ENCODE measurements around the gene NAIF1. TPM values are rescaled to one million over a fixed set of nuclear protein-coding genes. Genes with fewer than 3 reads are reported as not detected.
"Not testable (repeated sequence)": the region's sequence is repeated elsewhere in the genome, so short reads cannot be mapped to it uniquely, and the experiment has no call there.

Gene NAIF1, protein sequence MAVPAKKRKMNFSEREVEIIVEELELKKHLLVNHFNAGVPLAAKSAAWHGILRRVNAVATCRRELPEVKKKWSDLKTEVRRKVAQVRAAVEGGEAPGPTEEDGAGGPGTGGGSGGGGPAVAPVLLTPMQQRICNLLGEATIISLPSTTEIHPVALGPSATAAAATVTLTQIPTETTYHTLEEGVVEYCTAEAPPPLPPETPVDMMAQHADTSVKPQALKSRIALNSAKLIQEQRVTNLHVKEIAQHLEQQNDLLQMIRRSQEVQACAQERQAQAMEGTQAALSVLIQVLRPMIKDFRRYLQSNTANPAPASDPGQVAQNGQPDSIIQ
- total RNA-seq, result 13.2 and 14.0 TPM in 2 replicates

DNA sequence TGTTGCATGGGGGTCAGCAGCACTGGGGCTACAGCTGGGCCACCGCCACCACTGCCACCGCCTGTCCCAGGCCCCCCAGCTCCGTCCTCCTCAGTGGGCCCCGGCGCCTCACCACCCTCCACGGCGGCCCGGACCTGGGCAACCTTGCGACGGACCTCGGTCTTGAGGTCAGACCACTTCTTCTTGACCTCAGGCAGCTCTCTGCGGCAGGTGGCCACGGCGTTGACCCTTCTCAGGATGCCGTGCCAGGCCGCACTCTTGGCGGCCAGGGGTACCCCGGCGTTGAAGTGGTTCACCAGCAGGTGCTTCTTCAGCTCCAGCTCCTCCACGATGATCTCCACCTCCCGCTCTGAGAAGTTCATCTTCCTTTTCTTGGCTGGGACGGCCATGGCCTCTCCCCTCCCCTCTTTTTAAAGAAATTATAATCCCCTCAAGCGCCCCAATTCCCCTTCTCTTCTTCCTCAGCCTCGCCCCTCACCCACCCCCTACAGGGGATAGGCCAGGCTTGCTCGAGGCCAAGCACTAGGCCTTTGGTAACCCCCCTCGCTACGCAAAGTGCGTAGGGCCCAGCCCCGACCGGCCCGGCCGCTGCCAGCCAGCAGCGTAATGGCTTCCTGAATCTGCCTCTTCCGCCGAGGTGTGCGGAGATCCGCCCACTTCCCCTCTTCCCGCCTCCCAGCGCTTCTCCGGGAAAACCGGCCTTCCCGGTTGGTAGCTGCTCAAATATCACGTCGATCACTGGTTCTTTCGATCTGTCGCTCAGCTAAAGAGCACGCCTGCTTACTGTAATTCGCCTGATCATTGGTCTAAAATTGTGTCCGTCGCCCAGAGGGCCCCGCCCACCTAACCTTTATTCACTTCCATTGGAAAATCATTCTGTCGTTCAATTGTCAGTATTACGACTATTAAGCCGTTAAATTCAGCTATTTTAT, at the start of gene NAIF1:
Gene NAIF1 (minus strand): TSS at position 608 of the 932 bp plus-strand sequence. CDS start 219 bp downstream, at position 389.
- intact Hi-C loops (cut with micrococcal nuclease), result loop anchor here (1.0 to 10.0 kb wide), 6 partner anchors 27 to 1342 kb away; partner anchors contain the start of genes BBLN and SLC2A8

DNA sequence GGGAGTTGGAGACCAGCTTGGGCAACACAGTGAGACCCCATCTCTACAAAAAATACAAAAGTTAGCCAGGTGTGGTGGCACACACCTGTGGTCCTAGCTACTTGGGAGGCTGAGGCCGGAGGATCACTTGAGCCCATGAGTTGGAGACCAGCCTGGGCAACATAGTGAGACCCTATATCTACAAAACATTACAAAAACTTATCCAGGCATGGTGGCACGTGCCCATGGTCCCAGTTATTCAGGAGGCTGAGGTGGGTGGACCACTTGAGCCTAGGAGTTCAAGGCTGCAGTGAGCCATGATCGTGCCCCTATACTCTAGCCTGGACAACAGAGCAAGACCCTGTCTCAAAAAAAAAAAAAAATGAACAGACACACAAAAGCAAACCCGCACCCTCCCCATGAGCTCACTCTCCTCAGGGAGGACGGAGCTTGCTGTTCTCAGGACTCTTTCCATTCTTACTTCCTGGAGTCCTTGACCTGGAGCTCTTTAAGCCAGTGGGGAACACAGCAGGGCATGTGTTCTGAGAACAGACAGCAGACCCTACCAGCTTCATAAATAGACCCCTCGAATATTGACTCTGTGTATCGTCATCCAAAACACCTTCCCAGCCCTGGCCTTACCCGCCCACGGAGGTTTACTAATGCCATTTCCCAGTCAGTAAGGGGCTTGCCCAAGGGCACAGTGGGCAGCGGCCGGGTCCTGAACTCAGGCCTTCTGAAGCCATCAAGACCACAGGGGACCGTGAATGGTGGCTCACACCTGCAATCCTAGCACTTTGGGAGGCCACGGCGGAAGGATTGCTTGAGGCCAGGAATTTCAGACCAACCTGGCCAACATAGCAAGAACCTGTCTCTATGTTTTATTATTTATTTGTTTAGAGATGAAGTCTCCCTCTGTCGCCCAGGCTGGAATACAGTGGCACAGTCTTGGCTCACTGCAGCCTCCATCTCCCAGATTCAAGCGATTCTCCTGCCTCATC, 49.3 kb upstream of the NAIF1 start:
- intact Hi-C loops (cut with micrococcal nuclease), result loop anchor here (1.0 to 2.0 kb wide), 2 partner anchors 12 to 50 kb away; partner anchors contain the start of gene NAIF1

DNA sequence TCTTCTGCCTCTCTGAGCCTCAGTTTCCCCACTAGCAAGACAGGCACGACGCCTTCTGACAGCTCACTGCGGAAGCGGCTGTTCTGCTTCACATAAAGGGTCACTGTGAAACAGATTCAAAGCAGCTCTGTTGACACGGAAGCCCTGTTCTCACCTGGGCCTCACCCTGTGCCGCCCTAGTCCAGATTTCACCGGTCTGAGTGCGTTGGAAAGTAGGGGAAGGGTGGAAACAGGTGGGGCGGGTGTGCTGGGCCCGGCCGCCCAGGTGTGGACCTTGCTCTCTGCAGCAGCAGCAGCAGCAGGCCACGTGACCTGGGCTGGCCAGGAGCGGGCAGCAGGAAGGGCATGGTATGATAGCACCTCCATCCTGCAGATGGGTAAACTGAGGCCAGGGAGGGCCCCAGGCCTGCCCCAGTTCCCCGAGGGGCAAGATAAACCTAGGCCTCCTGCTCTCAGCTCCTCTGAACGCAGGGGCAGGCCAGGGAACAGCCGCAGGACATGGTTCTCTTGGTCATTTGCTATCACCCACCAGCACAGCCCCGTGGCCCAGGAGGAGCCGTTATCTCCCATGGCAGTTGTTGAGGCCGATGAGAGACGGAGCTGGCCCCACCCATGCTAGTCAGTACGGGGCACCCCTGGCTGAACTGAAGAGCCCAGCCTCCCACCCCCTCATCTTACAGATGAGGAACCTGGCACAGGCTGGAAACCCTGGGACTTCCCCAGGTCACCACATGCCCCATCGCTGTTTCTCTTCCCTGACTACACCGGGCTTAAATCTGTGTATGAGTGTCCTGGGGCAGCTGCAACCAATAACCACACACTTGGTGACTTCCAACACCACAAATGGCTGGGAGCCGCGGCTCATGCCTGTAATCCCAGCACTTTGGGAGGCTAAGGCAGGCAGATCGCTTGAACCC, 48.3 kb upstream of the NAIF1 start:
- intact Hi-C loops (cut with micrococcal nuclease), result loop anchor here (2.0 kb wide), 1 partner anchor 49 kb away; the partner anchor contains the start of gene NAIF1

DNA sequence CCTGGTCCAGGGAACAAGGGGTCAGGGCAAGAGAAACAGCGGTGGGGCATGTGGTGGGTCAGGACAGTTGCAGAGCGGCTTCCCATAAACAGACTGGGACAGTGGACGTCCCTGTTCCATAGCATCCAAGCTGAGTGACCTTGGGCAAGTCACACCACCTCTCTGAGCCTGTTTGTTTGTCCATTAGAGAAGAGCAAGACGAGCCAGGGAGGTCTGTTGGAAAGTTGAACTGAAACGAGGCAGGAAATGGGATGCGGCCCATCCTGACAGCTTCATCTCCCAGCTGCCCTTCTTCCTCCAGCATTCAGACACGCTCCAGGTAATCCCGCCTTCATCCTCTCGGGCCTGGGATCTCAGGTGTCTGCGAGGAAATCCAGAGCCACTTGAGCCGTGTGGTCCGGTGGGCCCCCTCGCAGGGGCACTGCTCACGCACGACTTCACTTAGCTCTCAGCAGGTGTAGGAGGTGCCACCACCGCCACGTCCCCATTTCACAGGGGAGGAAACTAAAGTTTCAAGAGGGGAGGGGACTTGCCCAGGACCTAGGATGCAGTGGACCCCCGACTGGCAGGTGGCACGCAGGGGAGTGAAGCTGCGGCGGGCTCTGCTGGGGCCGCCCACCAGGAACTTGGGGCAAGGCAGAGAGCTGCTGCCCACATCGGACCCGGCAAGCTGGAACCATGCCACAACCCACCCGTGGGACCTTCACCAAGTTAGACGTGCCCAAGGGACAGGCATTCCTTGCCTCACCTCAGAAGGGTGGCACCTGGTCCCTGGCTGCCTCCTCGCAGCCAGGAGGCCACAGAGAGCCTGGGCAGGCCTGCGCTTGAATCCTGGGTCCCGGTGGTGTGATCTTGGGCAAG, 47.4 kb upstream of the NAIF1 start:
- intact Hi-C loops (cut with micrococcal nuclease), result no loop called here

DNA sequence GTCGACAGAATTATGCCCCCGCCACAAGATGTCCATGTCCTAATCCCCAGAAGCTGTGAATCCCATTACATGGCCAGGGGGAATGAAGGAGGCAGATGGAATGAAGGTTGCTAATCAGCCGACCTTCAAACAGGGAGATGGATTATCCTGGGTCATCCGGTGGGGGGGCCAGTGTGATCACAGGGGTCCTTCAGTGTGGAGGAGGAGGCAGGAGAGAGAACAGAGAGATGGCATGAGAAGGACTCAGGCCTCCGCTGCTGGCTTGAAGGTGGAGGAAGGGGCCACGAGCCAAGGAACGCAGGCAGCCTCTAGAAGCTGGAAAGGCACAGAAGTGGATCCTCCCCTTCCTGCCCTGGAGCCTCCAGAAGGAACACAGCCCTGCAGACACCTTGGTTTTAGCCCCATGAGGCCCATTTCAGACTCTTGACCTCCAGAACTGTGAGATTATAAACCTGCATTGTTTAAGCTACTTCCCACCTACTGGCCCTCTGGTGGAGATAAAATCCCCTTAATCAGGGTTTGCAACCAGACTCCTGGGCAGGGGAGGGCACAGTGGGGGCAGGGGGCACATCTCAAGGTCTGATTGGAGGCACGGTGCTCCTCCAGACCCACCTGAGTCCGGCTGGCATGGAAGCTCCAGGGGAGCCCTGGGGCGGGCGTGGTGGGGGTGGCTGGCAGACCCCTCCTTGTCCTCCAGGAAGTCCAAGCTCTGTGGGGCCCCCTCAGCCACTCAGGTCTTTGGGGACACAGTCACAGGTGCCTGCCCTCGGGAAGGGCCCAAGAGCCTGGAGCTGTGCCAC, 46.6 kb upstream of the NAIF1 start:
- intact Hi-C loops (cut with micrococcal nuclease), result no loop called here

DNA sequence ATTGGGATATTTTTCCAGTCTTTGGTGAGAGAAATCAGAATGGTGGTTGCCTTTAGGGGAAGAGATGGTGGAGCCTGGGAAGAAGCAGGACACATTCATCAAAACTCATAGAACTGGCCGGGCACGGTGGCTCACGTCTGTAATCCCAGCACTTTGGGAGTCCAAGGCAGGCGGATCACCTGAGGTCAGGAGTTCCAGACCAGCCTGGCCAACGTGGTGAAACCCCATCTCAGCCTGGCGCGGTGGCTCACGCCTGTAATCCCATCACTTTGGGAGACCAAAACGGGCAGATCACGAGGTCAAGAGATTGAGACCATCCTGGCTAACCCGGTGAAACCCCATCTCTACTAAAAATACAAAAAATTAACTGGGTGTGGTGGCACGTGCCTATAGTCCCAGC, 44.6 kb upstream of the NAIF1 start:
- intact Hi-C loops (cut with micrococcal nuclease), result not testable (repeated sequence)

DNA sequence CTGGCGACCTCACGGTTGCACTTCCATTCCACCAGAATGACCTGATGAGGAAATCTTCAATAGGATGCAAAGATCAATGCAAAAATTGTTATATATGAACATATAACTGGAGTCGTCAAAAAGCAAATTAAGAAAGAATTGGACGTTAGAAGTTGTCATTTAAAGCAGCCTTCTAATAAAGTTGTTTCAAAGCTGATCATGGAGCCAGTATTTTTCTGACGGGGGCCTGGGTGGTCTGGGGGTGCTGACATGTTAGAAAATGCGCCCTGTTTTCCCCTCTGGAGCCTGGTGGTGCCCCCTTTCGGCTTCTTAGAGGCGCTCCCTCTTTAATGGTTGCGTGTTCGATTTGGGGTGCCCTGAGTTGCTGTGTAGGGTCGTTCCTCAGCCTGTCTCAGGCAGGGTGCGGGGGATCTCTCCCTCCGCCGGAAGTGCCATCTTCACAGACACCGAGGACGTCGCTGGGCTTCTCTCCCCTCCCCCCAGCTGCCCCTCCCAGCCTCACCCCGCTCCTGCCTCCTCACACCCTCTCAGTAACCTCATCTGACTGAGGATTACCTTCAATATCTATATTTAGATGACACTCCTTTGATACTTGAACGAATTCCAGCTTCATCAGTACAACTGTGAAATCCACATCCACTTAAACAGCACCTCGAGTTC, 42.1 kb upstream of the NAIF1 start:
- intact Hi-C loops (cut with micrococcal nuclease), result no loop called here

DNA sequence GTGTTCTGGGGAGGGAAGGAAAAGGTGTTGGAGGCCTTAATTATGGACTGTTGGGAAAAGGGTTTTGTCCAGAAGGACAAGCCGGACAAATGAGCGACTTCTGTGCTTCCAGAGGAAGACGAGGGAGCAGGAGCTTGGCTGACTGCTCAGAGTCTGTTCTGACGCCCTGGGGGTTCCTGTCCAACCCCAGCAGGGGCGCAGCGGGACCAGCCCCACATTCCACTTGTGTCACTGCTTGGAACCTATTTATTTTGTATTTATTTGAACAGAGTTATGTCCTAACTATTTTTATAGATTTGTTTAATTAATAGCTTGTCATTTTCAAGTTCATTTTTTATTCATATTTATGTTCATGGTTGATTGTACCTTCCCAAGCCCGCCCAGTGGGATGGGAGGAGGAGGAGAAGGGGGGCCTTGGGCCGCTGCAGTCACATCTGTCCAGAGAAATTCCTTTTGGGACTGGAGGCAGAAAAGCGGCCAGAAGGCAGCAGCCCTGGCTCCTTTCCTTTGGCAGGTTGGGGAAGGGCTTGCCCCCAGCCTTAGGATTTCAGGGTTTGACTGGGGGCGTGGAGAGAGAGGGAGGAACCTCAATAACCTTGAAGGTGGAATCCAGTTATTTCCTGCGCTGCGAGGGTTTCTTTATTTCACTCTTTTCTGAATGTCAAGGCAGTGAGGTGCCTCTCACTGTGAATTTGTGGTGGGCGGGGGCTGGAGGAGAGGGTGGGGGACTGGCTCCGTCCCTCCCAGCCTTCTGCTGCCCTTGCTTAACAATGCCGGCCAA, 41.3 kb upstream of the NAIF1 start:
- intact Hi-C loops (cut with micrococcal nuclease), result no loop called here

DNA sequence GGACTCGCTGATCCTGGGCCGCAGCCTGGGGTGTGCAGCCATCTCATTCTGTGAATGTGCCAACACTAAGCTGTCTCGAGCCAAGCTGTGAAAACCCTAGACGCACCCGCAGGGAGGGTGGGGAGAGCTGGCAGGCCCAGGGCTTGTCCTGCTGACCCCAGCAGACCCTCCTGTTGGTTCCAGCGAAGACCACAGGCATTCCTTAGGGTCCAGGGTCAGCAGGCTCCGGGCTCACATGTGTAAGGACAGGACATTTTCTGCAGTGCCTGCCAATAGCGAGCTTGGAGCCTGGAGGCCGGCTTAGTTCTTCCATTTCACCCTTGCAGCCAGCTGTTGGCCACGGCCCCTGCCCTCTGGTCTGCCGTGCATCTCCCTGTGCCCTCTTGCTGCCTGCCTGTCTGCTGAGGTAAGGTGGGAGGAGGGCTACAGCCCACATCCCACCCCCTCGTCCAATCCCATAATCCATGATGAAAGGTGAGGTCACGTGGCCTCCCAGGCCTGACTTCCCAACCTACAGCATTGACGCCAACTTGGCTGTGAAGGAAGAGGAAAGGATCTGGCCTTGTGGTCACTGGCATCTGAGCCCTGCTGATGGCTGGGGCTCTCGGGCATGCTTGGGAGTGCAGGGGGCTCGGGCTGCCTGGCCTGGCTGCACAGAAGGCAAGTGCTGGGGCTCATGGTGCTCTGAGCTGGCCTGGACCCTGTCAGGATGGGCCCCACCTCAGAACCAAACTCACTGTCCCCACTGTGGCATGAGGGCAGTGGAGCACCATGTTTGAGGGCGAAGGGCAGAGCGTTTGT, 40.5 kb upstream of the NAIF1 start:
- intact Hi-C loops (cut with micrococcal nuclease), result no loop called here

DNA sequence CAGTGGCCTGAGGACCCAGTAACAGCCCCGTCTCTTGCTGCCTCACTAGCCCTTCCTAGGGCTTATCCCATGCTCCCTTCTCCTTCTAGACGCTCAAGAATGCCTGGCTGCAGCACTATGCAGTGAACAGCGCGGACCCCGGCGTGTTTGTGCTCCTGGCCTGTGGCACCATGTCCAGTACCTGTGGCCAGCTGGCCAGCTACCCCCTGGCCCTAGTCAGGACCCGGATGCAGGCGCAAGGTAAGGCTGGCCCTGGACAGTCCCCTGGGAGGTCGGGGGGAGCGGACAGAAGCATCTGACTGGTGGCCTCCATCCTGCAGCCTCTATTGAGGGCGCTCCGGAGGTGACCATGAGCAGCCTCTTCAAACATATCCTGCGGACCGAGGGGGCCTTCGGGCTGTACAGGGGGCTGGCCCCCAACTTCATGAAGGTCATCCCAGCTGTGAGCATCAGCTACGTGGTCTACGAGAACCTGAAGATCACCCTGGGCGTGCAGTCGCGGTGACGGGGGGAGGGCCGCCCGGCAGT, 39.9 kb upstream of the NAIF1 start:
- intact Hi-C loops (cut with micrococcal nuclease), result no loop called here

DNA sequence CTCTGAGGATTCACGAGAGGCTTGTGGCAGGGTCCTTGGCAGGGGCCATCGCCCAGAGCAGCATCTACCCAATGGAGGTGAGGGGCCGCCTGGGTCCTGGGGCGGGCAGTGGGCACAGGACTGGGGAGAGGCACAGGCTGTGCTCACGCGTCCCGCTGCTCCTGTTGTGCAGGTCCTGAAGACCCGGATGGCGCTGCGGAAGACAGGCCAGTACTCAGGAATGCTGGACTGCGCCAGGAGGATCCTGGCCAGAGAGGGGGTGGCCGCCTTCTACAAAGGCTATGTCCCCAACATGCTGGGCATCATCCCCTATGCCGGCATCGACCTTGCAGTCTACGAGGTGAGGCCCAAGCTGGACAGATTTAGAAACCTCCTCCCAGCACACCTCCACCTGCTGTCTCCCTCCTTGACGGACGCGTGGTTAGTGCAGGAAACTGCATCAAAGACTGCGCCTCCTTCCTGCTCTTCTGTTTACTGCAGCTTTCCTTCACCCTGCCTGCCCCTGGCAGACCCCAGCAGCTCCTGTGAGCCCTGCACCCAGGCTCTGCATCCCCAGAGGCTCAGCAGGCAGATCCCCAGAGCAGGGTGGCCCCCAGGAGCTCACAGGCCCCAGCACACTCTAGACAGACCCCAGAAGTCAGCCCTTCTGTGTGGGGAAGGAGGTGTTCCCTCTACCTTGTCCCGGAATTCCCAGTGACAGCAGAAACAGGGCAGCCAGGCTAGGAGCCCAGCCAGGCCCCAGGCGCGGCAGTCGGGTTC, 39.2 kb upstream of the NAIF1 start:
- intact Hi-C loops (cut with micrococcal nuclease), result no loop called here

DNA sequence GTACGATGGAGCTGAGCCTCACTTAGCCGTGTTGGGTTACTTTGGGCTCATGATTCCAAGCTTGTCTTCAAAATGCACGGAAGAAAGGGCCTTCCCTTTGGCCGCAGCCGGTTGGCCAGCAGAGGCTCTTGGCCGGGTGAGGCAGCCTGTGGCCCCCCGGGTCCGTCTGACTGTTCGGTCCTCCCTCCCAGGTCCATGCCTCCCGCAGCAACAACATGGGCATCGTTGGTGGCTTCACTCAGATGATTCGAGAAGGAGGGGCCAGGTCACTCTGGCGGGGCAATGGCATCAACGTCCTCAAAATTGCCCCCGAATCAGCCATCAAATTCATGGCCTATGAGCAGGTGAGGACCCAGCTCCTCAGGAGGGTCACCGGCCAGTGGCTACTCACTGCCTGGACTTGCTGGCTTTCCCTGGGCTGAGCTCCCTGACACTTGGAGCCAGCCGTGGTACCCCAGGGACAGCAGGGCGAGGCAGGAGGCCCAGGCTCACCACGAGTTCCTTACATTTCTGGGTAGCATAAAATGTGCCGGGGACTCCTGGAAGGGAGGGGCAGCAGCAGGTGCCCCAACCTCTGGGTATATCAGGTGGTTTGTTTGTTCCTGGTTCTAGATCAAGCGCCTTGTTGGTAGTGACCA, 38.5 kb upstream of the NAIF1 start:
- intact Hi-C loops (cut with micrococcal nuclease), result no loop called here

DNA sequence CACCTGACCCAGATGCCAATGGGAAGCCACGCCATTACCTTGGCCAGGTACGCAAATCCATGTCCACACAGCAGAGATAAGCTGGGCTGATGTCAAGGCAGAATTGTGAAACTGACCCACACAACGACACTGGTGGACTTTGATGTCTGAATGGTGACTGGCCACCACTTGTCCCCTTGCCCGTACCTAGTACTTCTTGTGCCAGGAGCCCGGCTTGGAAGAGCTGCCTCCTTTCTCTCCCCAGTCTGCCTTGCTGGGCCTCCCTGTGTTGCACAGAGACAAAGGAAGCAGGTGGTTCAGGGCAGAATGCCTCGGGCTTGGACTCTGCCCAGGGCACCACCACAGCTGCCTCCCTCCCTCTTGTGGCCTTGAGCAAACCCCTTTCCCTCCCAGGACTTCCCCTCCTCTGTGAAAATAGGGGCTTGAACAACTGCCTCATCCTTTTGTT, 37.1 kb upstream of the NAIF1 start:
- intact Hi-C loops (cut with micrococcal nuclease), result no loop called here

DNA sequence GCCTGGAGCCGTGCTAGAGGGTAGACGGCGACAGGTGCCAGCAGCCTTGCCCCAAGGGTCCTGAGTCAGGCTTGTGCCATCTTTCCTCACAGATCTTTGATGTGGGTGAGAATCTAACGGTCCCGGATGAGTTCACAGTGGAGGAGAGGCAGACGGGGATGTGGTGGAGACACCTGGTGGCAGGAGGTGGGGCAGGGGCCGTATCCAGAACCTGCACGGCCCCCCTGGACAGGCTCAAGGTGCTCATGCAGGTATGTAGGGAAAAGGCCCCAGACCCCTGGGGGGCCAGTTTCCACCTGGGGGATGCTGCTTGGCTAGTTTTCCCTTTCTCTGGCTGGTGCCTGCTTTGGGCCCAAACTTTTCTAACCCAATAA, 36.5 kb upstream of the NAIF1 start:
- intact Hi-C loops (cut with micrococcal nuclease), result no loop called here
